SKM-1 treated with dmso at 0.1 percent for 144 hours (cell line): ENCODE data around the gene HOXA13.
A peak's percentile ranks its signal among the peaks of the same experiment; 100 is the strongest.

Experiments used
- DNase-seq: peaks from one replicate; lab custom pipeline; 2025; ENCODE audit not compliant: unreplicated experiment; lab: John Stamatoyannopoulos, UW

The HOXA13 gene

GRCh38 chr7:27237735-27238334 lies 37.9 kb upstream of the HOXA13 start:
- no peak for DNase-seq

- peak; percentile 44 for DNase-seq
Measured at GRCh38 chr7:27235387-27236311, 35.8 kb upstream of the HOXA13 start.

- DNase-seq, result no peak
Measured at GRCh38 chr7:27229448-27229847, 29.6 kb upstream of the HOXA13 start.

- no peak for DNase-seq
Measured at GRCh38 chr7:27224983-27225934, 25.4 kb upstream of the HOXA13 start.

- DNase-seq, result no peak
Measured at GRCh38 chr7:27223941-27224575, 24.2 kb upstream of the HOXA13 start.

GRCh38 chr7:27221201-27221797 lies 21.4 kb upstream of the HOXA13 start:
- DNase-seq, result no peak

GRCh38 chr7:27220440-27220955 lies 20.6 kb upstream of the HOXA13 start:
- DNase-seq, result no peak

GRCh38 chr7:27219821-27220220 lies 19.9 kb upstream of the HOXA13 start:
- DNase-seq, result no peak

GRCh38 chr7:27217951-27218350 lies 18.1 kb upstream of the HOXA13 start:
- DNase-seq, result no peak

- DNase-seq, result no peak
Measured at GRCh38 chr7:27215356-27215755, 15.5 kb upstream of the HOXA13 start.

GRCh38 chr7:27214239-27214950 lies 14.5 kb upstream of the HOXA13 start:
- no peak for DNase-seq

GRCh38 chr7:27213433-27214238 lies 13.7 kb upstream of the HOXA13 start:
- no peak for DNase-seq

GRCh38 chr7:27212497-27213432 lies 12.9 kb upstream of the HOXA13 start:
- no peak for DNase-seq

- DNase-seq, result no peak
Measured at GRCh38 chr7:27211764-27212204, 11.9 kb upstream of the HOXA13 start.

- DNase-seq, result no peak
Measured at GRCh38 chr7:27211084-27211446, 11.2 kb upstream of the HOXA13 start.

- DNase-seq, result peak; percentile 45
Measured at GRCh38 chr7:27210441-27211083, 10.7 kb upstream of the HOXA13 start.

GRCh38 chr7:27209933-27210440 lies 10.1 kb upstream of the HOXA13 start:
- DNase-seq, result no peak
